Right atrium auricular region (tissue), 2 donors: ENCODE measurements around the gene IL25. TPM values are rescaled to one million over a fixed set of nuclear protein-coding genes. Genes with fewer than 3 reads are reported as not detected.

Source experiments
- DNase-seq: peaks from one replicate; pipeline ENCODE4 v3.0.0-alpha.2; 2019; ENCODE audit warnings: low spot score
- H3K27ac ChIP-seq, 2 donors: fragments of 200-600 bp; sonication (generic); 1 replicate in 1 of 2; 2 replicates in 1 of 2; pipeline ENCODE4 v1.5.1; 2016 to 2019
- H3K27me3 ChIP-seq, 2 donors: fragments of 200-600 bp; sonication (generic); one replicate each; pipeline versions ENCODE4 v1.5.1 to v1.6.0; 2017 to 2019
- H3K36me3 ChIP-seq: fragments of 200-600 bp; sonication (generic); one replicate; pipeline ENCODE4 v1.5.1; 2016
- H3K4me1 ChIP-seq, 2 donors: fragments of 200-600 bp; sonication (generic); one replicate each; pipeline versions ENCODE4 v1.5.1 to v1.6.0; 2017 to 2019
- H3K4me3 ChIP-seq, 2 donors: fragments of 200-600 bp; sonication (generic); 1 replicate in 1 of 2; 2 replicates in 1 of 2; pipeline ENCODE4 v1.5.1; 2017 to 2019; ENCODE audit warnings: mild to moderate bottlenecking in 1 of 2, moderate library complexity in 1 of 2
- H3K9me3 ChIP-seq, 2 donors: fragments of 200-600 bp; sonication (generic); one replicate each; pipeline ENCODE4 v1.5.1; 2019
- CTCF ChIP-seq, 2 donors: fragments of 200-600 bp; sonication (generic); IDR thresholded peaks; one replicate each; pipeline ENCODE4 v1.5.1; 2019; ENCODE audit warnings: antibody characterized with exemption in 2 of 2
- total RNA-seq, 2 donors: library from RNA; depleted of rRNA; stranded (reverse); fragments of >200 nt; gene quantifications; one replicate each; pipeline ENCODE4 v1.1.0, GENCODE V29; 2016

IL25 gene
- total RNA-seq, 2 donors from 2014 or later: not detected

- Histone ChIP-seq H3K9me3 (no peaks in the 10 kb centered on the region), H3K27ac (no peak overlapping the region), H3K4me1 (peaks cover 0 to 14% of the 10 kb centered on the region in 2 donors), H3K27me3 (no peaks in the 10 kb centered on the region), H3K36me3 (peaks cover 28% of the 10 kb centered on the region), H3K4me3 (no peak overlapping the region)
- peak; percentile 65 to 91 for TF ChIP-seq CTCF (IDR thresholded peaks at IDR 0.05)
- peak; percentile 82 for DNase-seq
These were observed 44.5 kb upstream of the IL25 start for GRCh38 chr14:23327947-23328744.

GRCh38 chr14:23335623-23336022 lies 37.0 kb upstream of the IL25 start:
- DNase-seq: peak; percentile 28
- Histone ChIP-seq H3K9me3 (no peaks in the 10 kb centered on the region), H3K36me3 (no peaks in the 10 kb centered on the region), H3K27me3 (no peaks in the 10 kb centered on the region), H3K4me1 (no peaks in the 10 kb centered on the region), H3K27ac (no peak overlapping the region), H3K4me3 (no peak overlapping the region)
- TF ChIP-seq CTCF (IDR thresholded peaks at IDR 0.05): no peak

GRCh38 chr14:23339506-23340268 lies 32.9 kb upstream of the IL25 start:
- TF ChIP-seq CTCF (IDR thresholded peaks at IDR 0.05): no peak
- Histone ChIP-seq H3K9me3 (no peaks in the 10 kb centered on the region), H3K4me3 (no peak overlapping the region)

GRCh38 chr14:23344481-23344880 lies 28.1 kb upstream of the IL25 start:
- TF ChIP-seq CTCF (IDR thresholded peaks at IDR 0.05): no peak

More at GRCh38 chr14:23339506-23340268, 32.9 kb upstream of the IL25 start:
- no peaks in the 10 kb centered on the region for H3K36me3 ChIP-seq
- peak; percentile 5 for DNase-seq
- H3K27ac ChIP-seq: no peak overlapping the region
- no peaks in the 10 kb centered on the region for H3K27me3 ChIP-seq
- H3K4me1 ChIP-seq: no peaks in the 10 kb centered on the region

GRCh38 chr14:23345987-23346692 lies 26.5 kb upstream of the IL25 start:
- peak overlapping the region in 1 of 2 donors; percentile 64 for H3K27ac ChIP-seq
- DNase-seq: no peak
- no peaks in the 10 kb centered on the region for H3K27me3 ChIP-seq
- no peaks in the 10 kb centered on the region for H3K9me3 ChIP-seq
- no peak overlapping the region for H3K4me3 ChIP-seq
- TF ChIP-seq CTCF (IDR thresholded peaks at IDR 0.05): no peak
- peaks cover 0 to 9% of the 10 kb centered on the region in 2 donors for H3K4me1 ChIP-seq
- no peaks in the 10 kb centered on the region for H3K36me3 ChIP-seq

More at GRCh38 chr14:23344481-23344880, 28.1 kb upstream of the IL25 start:
- no peaks in the 10 kb centered on the region for H3K27me3 ChIP-seq
- H3K4me1 ChIP-seq: peaks cover 0 to 9% of the 10 kb centered on the region in 2 donors
- H3K9me3 ChIP-seq: no peaks in the 10 kb centered on the region
- DNase-seq: no peak
- H3K36me3 ChIP-seq: no peaks in the 10 kb centered on the region
- no peak overlapping the region for H3K4me3 ChIP-seq
- H3K27ac ChIP-seq: no peak overlapping the region
